Stomach (tissue), 9 donors: ENCODE measurements around the gene DNAJB2. TPM values are rescaled to one million over a fixed set of nuclear protein-coding genes. Genes with fewer than 3 reads are reported as not detected.

Experiments
- DNase-seq, 2 donors: peaks; one replicate each; pipeline versions ENCODE4 v3.0.0 to v3.0.0-alpha.2; 2013 to 2019
- H3K27ac ChIP-seq, 5 donors: fragments of 200-600 bp in 4 of 5; sonication (generic) in 4 of 5; one replicate each; pipeline ENCODE4 v1.5.1; 2013 to 2019; ENCODE audit warnings: mild to moderate bottlenecking in 1 of 5, moderate library complexity in 1 of 5
- H3K27me3 ChIP-seq, 3 donors: fragments of 200-600 bp; sonication (generic); one replicate each; pipeline ENCODE4 v1.5.1; 2017 to 2019; ENCODE audit warnings: mixed run types in 1 of 3
- H3K36me3 ChIP-seq, 4 donors: fragments of 200-600 bp; sonication (generic); 1 replicate in 3 of 4; 2 replicates in 1 of 4; pipeline ENCODE4 v1.5.1; 2016 to 2019
- H3K4me1 ChIP-seq, 4 donors: fragments of 200-600 bp; sonication (generic); one replicate each; pipeline ENCODE4 v1.5.1; 2016 to 2019
- H3K4me3 ChIP-seq, 4 donors: fragments of 200-600 bp; sonication (generic) in 3 of 4; one replicate each; pipeline ENCODE4 v1.5.1; 2016 to 2019; ENCODE audit warnings: mild to moderate bottlenecking in 1 of 4
- H3K9me3 ChIP-seq, 4 donors: fragments of 200-600 bp; sonication (generic); one replicate each; pipeline ENCODE4 v1.5.1; 2016 to 2019
- CTCF ChIP-seq, 7 experiments: fragments of 450-650 bp in 4 of 7; fragments of 200-600 bp in 3 of 7; sonication (generic) in 3 of 7; IDR thresholded peaks; one replicate each; pipeline ENCODE4 v1.5.1; 2016 to 2019; ENCODE audit warnings: antibody characterized with exemption in 7 of 7, control low read depth in 2 of 7, mild to moderate bottlenecking in 1 of 7
- EP300 ChIP-seq: sonication (generic); formaldehyde crosslinking; IDR thresholded peaks from one replicate; pipeline ENCODE4 v1.6.1; 2017; ENCODE audit warnings: antibody characterized with exemption
- POLR2A ChIP-seq, 4 donors: fragments of 450-650 bp; IDR thresholded peaks; one replicate each; pipeline ENCODE4 v1.6.1; 2016; ENCODE audit warnings: antibody characterized with exemption in 4 of 4, control low read depth in 2 of 4, mild to moderate bottlenecking in 1 of 4, moderate library complexity in 1 of 4
- POLR2AphosphoS5 ChIP-seq, 3 donors: sonication (generic); formaldehyde crosslinking; IDR thresholded peaks; one replicate each; pipeline ENCODE4 v1.6.1; 2016; ENCODE audit warnings: antibody characterized with exemption in 3 of 3
- WGBS, 5 donors: extraction: QIAGEN DNeasy Blood & Tissue Kit in 3 of 5; methylation state at CpG; one replicate each; pipeline versions ENCODE4 v1.1.5 to v1.1.7; 2013 to 2018; 5-methylcytosine and 5-hydroxymethylcytosine counted together
- intact Hi-C: fragments of 100-400 bp; cut with DNase I; formaldehyde crosslinking; loops from one replicate; pipeline ENCODE4 v1.15.1; 2023; ENCODE audit warnings: low total_unique reads
- polyA plus RNA-seq, 3 donors: library from polyadenylated mRNA; stranded (reverse); fragments of 200-250 nt; gene quantifications; one replicate each; pipeline ENCODE4 v1.2.3, GENCODE V29; 2013
- total RNA-seq, 5 donors: library from RNA; depleted of rRNA; stranded (reverse); fragments of >200 nt; gene quantifications; one replicate each; pipeline versions ENCODE4 v1.1.0 to v1.2.3, GENCODE V29; 2014 to 2016
- donor health status: healthy with polysubstance abuse.
- donor health status: Bipolar disorder and iron deficiency.
- donor health status: healthy.

DNAJB2 gene
- total and polyA plus RNA-seq, 8 donors: 24.4 to 88.8 (median 57.0) TPM

- Histone ChIP-seq H3K9me3 (no peaks in the 10 kb centered on the region), H3K27me3 (no peaks in the 10 kb centered on the region), H3K4me3 (no peak overlapping the region), H3K27ac (peak overlapping the region in 1 of 5 donors; percentile 100), H3K36me3 (peaks cover 43 to 64% (median 60%) of the 10 kb centered on the region in 4 donors), H3K4me1 (peaks cover 14 to 64% (median 37%) of the 10 kb centered on the region in 4 donors)
- 90 to 93% (median 92%) methylated on average over 17 of the region's 17 CpGs for WGBS, 5 donors
- intact Hi-C loops: loop anchor here (10.0 kb wide), 1 partner anchor 58 kb away; the partner anchor contains the start of genes ANKZF1 and ATG9A
- no peak for DNase-seq
- TF ChIP-seq POLR2AphosphoS5 (IDR thresholded peaks at IDR 0.05) (no peak), CTCF (IDR thresholded peaks at IDR 0.05) (no peak), EP300 (no peak), POLR2A (IDR thresholded peaks at IDR 0.05) (no peak)
Measured at GRCh38 chr2:219282943-219283581, 3.9 kb downstream of the DNAJB2 start.

GRCh38 chr2:219284501-219285372 is 5.6 kb downstream of the DNAJB2 start:
- peaks cover 43 to 64% (median 60%) of the 10 kb centered on the region in 4 donors for H3K36me3 ChIP-seq
- H3K4me3 ChIP-seq: no peak overlapping the region
- H3K4me1 ChIP-seq: peaks cover 10 to 66% (median 33%) of the 10 kb centered on the region in 4 donors
- DNase-seq: no peak
- H3K27me3 ChIP-seq: no peaks in the 10 kb centered on the region
- intact Hi-C loops: loop anchor here (10.0 kb wide), 1 partner anchor 60 kb away; the partner anchor contains the start of genes ANKZF1 and ATG9A
- H3K27ac ChIP-seq: peak overlapping the region in 2 of 5 donors; percentile 39 to 65
- WGBS, 5 donors: 87 to 94% (median 93%) methylated on average over 15 to 16 of the region's 16 CpGs
- no peaks in the 10 kb centered on the region for H3K9me3 ChIP-seq
- TF ChIP-seq POLR2A (IDR thresholded peaks at IDR 0.05): no peak
- TF ChIP-seq POLR2AphosphoS5 (IDR thresholded peaks at IDR 0.05): no peak
- TF ChIP-seq CTCF (IDR thresholded peaks at IDR 0.05): no peak
- no peak for TF ChIP-seq EP300

- intact Hi-C loops: loop anchor here (10.0 kb wide), 1 partner anchor 61 kb away; the partner anchor contains the start of genes ANKZF1 and ATG9A
- TF ChIP-seq POLR2AphosphoS5 (IDR thresholded peaks at IDR 0.05) (no peak), CTCF (IDR thresholded peaks at IDR 0.05) (no peak), EP300 (no peak), POLR2A (IDR thresholded peaks at IDR 0.05) (no peak)
- no peaks in the 10 kb centered on the region for H3K27me3 ChIP-seq
- peaks cover 3 to 65% (median 29%) of the 10 kb centered on the region in 4 donors for H3K4me1 ChIP-seq
- peak overlapping the region in 2 of 5 donors; percentile 39 to 65 for H3K27ac ChIP-seq
- H3K36me3 ChIP-seq: peaks cover 43 to 64% (median 59%) of the 10 kb centered on the region in 4 donors
- H3K9me3 ChIP-seq: no peaks in the 10 kb centered on the region
- H3K4me3 ChIP-seq: no peak overlapping the region
- 88 to 93% (median 92%) methylated on average over 12 of the region's 12 CpGs for WGBS, 5 donors
- DNase-seq: no peak
Measured at GRCh38 chr2:219285373-219285735, 6.2 kb downstream of the DNAJB2 start.

GRCh38 chr2:219285894-219286425 is 6.8 kb downstream of the DNAJB2 start:
- H3K4me3 ChIP-seq: no peak overlapping the region
- no peaks in the 10 kb centered on the region for H3K9me3 ChIP-seq
- no peak for TF ChIP-seq POLR2A (IDR thresholded peaks at IDR 0.05)
- no peak for TF ChIP-seq EP300
- TF ChIP-seq POLR2AphosphoS5 (IDR thresholded peaks at IDR 0.05): no peak
- no peak for TF ChIP-seq CTCF (IDR thresholded peaks at IDR 0.05)
- peaks cover 43 to 60% (median 53%) of the 10 kb centered on the region in 4 donors for H3K36me3 ChIP-seq
- DNase-seq: peak in 1 of 2 donors; percentile 80
- intact Hi-C loops: loop anchor here (10.0 kb wide), 1 partner anchor 61 kb away; the partner anchor contains the start of genes ANKZF1 and ATG9A
- no peaks in the 10 kb centered on the region for H3K27me3 ChIP-seq
- peak overlapping the region in 2 of 5 donors; percentile 39 to 65 for H3K27ac ChIP-seq
- H3K4me1 ChIP-seq: peaks cover 0 to 59% (median 24%) of the 10 kb centered on the region in 4 donors
- 66 to 76% (median 75%) methylated on average over 12 to 17 of the region's 17 CpGs for WGBS, 5 donors
